Skeletal muscle cell (primary cell): ENCODE measurements around the gene SYT4.
"Not testable (repeated sequence)": the region's sequence is repeated elsewhere in the genome, so short reads cannot be mapped to it uniquely, and the experiment has no call there.

ENCODE experiments used
- DNase-seq: peaks from one replicate; pipeline ENCODE4 v3.0.0-alpha.2; 2010; ENCODE audit warnings: low read depth
- H3K4me3 ChIP-seq: 2 replicates; pipeline ENCODE4 v1.5.1; 2011; ENCODE audit warnings: low read depth, mild to moderate bottlenecking, control low read depth, low read length, moderate library complexity

The SYT4 gene, protein sequence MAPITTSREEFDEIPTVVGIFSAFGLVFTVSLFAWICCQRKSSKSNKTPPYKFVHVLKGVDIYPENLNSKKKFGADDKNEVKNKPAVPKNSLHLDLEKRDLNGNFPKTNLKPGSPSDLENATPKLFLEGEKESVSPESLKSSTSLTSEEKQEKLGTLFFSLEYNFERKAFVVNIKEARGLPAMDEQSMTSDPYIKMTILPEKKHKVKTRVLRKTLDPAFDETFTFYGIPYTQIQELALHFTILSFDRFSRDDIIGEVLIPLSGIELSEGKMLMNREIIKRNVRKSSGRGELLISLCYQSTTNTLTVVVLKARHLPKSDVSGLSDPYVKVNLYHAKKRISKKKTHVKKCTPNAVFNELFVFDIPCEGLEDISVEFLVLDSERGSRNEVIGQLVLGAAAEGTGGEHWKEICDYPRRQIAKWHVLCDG

DNA sequence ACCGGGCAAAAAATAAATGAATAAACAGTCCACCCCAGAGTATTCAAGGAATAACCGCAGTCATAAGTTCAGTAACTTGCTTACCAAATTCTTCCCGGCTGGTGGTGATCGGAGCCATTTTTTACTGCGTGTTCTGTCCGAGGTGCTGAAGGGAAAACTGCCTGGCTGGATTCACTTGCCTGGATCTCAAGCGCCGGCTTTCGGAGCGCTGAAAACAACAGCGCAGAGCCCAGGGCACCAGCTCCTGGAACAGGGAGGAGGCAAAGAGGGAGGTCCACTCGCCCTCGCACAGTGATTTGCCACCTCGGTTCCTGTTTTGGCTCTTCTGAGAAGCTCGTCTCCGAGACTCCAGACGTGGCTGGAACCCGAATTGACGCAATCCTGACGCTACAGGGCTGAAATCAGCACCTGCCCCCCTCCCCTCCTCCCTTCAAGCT, at the start of gene SYT4:
SYT4 (minus strand) TSS at position 327 of the 437 bp plus-strand sequence; CDS start at position 118, 209 bp downstream.
- H3K4me3 ChIP-seq, result no peak within 1 kb of the TSS
- DNase-seq, result peak; percentile 22

DNA sequence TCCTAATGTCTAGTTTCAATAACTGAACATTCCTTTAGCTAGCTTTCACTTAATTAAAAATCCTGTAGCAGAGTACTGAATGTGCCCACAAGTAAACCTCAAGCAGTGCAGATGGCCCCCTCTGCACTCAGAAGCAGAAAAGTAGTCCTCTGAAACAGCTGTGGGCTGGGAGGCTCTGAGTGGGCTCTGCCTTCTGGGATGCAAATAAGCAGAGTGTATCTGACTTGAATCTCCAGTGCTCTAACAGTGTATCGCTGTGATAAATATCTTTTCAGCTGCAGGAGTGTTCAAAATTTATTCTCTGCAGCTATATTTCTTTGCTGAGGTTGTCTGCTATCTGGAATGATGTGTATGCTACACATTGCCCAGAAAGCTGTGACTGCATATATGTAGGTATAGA, 44.8 kb upstream of the SYT4 start:
- no peak for DNase-seq
- no peak overlapping the region for H3K4me3 ChIP-seq

DNA sequence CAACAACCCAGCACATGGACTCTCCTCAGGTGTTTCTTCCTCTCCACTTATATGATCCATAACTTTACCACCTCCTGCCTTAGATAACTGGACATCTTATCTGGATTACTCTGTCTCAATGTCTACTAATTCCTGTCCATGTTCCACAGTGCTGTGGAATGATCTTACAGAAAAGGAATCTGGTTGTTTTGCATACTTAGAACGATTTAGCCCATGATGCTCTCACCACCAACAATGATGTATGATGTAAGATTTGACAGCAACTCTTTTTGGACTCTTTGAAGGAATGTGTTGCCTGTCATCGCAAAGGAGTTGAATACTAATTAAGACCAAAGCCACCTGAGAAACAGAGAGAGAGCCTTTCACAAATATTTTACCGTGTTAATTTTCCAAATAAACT, 37.7 kb upstream of the SYT4 start:
- no peak for DNase-seq
- no peak overlapping the region for H3K4me3 ChIP-seq

DNA sequence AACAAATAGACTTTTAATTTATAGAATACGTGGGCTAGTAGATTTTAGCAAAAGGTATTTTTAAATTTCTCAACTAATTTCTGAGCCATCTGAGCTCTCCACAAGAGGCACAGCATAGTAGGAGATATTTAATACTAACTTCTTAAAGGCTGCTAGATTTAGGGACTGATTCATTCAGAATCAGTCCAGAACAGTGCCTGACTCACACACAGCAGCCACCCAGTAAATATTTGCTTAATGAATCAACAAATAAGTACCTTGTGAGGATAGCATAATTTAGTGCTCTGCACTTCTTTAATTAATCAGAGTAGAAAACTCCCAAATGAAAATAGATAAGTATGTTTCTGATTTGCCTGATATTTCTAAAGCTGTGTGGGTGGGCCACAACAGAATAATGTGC, 35.6 kb upstream of the SYT4 start:
- H3K4me3 ChIP-seq, result no peak overlapping the region
- no peak for DNase-seq

DNA sequence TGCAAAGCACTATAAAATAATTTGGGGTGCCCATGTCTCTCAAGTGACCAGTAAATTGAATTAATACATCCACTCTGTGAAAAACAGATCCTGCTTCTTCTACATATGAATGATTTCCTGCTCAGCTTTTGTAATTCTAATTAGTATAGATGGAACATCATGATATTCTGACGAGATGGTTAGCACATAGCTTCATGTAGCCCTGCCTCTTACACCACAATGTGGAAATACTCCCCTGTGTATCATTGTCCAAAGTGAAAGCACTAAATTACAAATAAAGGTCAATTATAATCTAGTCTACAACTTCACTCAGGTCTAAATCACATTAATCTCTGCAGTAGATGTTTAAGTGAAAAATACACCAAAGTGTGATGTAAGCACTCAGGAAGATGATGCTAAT, 32.9 kb upstream of the SYT4 start:
- no peak overlapping the region for H3K4me3 ChIP-seq
- no peak for DNase-seq

DNA sequence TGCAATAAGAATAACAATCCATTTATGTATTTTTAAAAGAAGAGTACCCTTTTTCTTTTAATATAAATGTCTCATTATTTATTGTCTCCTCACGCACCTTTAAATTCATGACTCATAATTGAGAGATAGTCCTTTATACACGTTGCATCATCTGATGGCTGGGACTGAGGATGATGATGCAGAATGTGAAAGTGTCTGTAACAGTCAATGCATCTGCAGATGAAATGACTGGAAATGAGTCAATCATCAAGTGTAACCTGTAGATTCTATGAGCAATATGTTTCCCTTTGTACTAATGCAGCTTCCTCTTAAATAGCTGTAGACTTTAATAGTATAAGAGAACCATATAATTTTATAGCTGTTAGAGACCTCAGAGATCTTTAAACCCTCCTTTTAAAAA, 26.1 kb upstream of the SYT4 start:
- peak; percentile 60 for DNase-seq
- no peak overlapping the region for H3K4me3 ChIP-seq

DNA sequence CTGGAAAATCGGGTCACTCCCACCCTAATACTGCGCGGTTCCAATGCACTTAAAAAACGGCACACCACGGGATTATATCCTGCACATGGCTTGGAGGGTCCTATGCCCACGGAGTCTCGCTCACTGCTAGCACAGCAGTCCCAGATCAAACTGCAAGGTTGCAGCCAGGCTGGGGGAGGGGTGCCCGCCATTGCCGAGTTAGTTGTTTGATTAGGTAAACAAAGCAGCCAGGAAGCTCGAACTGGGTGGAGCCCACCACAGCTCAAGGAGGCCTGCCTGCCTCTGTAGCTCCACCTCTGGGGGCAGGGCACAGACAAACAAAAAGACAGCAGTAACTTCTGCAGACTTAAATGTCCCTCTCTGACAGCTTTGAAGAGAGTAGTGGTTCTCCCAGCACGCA, 8.9 kb upstream of the SYT4 start:
- DNase-seq, result not testable (repeated sequence)

DNA sequence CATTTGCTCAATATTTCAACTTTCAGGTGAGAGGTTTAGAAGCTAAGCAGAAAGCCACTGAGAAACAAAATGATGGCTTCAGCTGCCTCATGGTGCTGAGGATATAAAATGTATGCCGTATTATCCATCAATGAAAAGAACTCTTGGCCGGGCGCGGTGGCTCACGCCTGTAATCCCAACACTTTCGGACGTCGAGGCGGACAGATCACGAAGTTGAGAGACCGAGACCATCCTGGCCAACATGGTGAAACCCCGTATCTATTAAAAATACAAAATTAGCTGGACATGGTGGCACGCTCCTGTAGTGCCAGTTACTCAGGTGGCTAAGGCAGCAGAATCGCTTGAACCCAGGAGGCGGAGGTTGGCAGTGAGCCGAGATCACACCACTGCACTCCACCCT, 6.0 kb upstream of the SYT4 start:
- DNase-seq, result no peak

More for the DNA sequence above, 8.9 kb upstream of the SYT4 start:
- not testable (repeated sequence) for H3K4me3 ChIP-seq

DNA sequence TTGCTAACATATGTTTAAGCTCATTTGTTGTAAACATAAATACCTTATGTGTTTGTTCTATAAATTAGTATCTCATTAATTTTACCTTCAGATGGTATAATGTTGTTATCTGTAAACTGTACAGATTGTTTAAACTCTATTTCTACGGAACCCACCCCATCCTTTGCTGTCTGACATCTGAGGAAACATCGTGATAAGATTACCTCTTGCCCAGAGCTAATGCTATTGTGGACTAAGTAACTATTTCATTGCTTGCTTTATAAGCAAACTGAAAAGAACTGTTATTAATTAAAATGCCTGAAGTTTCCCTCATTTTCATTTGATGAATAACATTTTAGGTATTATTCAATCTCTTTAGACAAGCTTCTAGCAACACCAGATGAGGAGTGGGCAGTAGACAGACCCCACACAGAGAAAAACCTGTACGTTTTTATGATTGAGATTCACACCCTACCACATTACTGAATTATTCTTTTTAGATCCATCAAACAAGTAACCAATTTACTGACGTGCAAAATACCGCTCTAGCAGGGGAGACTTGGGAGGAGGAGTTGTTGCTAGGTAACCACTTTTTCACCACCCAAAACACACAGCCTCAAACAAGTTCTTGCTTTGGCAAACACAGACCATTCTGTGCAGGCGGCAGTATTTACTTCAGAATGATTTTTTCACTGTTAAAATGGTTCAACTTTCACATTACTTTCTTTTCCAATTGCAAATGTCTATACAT, 1.9 kb upstream of the SYT4 start:
- H3K4me3 ChIP-seq, result no peak overlapping the region
- DNase-seq, result peak; percentile 6

More for the DNA sequence above, 6.0 kb upstream of the SYT4 start:
- H3K4me3 ChIP-seq, result no peak overlapping the region

DNA sequence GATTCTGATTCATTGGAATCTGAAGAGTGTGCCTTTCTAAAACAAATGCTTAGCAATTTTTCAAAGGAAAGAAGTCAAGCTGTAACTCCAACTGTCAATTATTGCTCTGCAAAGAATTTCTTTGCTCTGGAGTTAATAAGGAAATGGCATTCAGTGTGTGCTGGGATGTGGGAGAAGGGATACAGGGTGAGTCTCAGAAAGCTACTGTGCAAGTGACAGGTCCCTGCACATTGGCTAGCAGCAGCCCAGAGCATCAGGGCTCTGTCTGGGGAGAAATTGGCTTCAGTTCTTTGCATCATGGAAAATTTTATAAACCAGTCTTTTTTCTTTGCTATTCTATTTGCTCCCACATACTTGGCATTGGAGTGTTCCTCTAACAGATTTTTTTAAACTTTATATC, 1.1 kb upstream of the SYT4 start:
- H3K4me3 ChIP-seq, result no peak overlapping the region
- no peak for DNase-seq

DNA sequence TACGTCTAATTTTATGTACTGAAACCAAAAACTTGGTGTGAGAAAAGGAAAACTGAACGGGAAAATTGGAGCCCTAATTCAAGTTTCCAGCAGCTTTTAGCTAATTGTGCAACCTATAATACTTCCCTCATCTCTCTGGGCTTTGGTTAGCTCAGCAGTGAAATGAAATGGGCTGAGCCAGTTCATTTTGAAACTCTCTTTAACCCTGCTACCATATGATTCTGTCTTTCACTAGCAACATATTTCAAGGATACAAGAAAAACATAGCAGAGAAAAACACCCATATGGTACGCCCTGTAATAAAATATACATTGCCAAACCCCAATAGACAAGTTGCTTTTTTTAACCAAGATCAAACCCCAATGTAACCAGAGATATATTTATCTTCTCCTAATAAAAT, 799 bp downstream of the SYT4 start:
- no peak overlapping the region for H3K4me3 ChIP-seq
- DNase-seq, result no peak

DNA sequence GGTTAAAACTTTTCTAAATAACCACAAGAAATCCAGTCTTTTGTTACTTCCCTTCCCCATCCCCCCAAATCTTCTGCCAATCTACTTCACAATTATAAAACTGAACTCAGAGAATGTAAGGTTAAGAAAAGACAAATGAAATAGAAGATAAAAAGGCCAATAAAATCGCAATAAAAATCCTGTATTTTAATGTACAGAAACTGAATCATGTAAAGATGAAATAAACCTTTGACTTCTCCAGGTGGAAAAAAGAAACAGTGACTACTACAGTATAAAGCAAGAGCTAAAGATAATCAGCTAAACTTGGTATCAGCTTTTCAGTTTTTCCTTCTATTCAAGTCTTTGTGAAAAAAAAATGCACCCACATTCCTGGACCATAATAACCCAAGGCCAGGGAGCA, 1.7 kb downstream of the SYT4 start:
- no peak overlapping the region for H3K4me3 ChIP-seq
- no peak for DNase-seq

DNA sequence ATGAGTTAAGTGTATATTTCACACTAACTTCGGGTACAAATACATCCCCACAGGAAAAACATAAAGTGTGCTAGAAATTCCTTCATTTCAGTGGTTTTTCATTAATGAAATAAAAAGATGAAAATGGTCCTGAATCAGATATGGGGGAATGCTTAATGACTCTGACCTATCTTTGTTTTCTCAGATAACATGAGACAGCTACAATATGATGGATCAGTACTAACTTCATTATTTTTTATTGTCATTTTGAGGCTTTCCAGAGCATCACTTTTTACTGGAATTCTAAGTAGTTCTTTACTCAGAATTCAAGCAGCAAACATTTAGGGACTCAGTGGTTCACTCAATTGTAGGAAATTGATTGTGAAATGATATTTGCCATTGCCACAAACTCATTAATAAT, 2.8 kb downstream of the SYT4 start:
- no peak for DNase-seq
- no peak overlapping the region for H3K4me3 ChIP-seq

DNA sequence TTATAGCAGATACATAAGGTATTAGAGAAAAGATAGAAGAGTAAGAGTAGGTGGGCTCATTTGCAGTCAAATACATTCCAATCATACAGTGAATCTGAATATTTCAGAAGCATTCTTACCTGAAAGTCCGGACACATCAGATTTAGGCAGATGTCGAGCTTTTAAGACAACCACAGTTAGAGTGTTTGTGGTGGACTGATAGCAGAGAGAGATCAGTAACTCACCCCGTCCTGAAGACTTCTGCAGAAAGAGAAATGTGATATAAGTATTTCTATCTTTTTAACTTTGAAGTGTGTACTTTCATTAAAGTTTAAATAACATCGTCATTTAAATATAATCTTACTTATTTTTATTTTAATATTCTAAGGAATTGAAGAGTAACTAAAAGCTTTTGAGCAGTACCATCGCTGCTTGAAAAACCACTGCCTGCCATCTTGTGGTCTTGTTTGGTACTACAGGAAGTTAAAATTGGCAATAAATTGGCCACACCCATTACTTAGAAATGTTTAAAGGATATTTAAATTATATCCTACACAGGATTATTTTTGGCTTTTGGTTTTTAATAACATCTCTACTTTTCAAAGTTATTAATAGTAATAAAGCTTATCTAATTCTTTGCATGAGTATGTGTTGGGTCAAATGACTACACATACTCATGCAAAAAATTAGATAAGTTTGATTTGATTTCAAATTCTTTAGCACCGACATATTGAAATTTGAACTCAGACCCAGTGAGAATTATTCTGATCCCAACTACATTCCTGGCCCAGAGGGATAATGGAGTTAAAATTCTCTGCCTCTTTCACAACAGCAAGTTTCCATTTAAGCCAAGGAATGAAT, 5.5 kb downstream of the SYT4 start:
- DNase-seq, result peak; percentile 9
- no peak overlapping the region for H3K4me3 ChIP-seq

DNA sequence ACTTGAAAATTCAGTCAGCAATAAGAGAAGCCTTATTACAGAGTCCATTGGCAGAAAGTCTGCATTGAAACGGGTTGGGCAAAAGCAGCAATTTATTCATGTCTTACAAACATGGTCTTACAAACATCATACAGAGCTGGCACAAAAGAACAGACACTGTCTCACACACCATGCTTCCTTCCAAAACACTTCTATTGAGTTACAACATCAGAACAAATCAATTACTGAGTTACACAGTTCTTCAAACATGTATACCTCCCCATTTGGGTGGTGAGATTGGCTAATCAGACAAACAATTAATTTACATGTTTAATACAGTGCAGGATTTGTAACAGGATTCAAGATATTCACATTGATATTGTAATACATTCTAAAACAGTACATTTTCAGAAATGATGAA, 9.5 kb downstream of the SYT4 start:
- H3K4me3 ChIP-seq, result no peak overlapping the region
- no peak for DNase-seq

DNA sequence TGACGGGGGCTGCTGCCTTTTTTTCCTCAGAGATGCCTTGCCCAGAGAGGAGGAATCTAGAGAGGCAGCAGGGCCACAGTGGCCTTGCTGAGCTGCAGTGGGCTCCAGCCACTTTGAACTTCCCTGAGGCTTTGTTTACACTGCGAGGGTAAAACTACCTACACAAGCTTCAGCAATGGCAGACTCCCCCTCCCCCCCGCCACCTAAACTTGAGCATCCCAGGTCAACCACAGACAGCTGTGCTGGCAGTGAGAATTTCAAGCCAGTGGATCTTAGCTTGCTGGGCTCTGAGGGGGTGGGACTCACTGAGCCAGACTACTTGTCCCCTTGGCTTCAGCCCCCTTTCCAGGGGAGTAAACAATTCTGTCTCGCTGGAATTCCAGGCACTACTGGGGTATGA, 11.8 kb downstream of the SYT4 start:
- H3K4me3 ChIP-seq, result no peak overlapping the region
- DNase-seq, result no peak

DNA sequence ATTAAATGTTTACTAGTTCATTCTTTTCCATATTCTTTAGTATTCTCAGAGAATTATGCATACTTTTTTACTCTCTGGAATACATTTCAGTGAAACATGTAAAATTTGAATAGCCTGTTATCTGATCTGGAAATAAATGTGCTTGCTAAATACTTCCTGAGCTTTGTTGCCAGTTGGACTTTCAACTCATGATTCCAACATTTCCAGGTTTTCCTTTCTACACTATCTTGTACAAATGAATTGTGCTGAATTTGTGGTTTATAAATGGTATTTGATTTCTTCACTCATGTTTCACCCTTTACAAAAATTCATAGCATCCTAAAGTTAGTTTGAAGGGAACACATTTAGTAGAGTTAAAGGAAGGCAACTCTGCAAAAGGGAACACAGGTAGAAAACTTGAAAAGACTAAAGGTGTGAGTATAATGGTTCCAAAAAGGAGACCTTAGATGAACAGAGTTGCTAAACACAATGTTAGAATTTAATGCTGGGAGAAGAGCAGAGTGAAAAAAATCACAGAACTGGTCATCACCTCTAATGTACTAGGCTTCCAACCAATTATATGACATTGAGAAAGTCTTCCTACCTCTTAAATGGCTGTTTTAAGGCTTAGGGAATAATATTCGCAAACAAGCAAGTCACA, 28.6 kb downstream of the SYT4 start:
- H3K4me3 ChIP-seq, result no peak overlapping the region
- no peak for DNase-seq

DNA sequence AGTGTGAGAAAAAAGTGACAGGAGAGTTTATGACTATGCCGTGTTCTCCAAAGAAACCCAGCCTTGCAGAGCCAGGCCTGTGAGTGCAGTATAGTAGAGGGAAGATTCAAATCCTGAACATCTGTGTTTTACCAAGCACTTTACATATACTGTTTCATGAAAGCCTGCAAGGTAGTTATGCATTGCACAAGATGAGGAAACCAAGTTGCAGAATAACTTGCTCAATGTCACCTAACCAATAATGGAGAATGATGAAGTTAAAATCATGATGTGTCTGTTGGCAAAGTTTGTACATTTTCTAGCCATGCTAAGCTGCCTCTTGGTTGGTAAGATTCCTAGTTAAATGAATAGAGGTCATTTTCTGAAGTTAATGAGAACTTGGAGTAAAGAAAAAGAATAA, 29.3 kb downstream of the SYT4 start:
- no peak for DNase-seq
- no peak overlapping the region for H3K4me3 ChIP-seq

DNA sequence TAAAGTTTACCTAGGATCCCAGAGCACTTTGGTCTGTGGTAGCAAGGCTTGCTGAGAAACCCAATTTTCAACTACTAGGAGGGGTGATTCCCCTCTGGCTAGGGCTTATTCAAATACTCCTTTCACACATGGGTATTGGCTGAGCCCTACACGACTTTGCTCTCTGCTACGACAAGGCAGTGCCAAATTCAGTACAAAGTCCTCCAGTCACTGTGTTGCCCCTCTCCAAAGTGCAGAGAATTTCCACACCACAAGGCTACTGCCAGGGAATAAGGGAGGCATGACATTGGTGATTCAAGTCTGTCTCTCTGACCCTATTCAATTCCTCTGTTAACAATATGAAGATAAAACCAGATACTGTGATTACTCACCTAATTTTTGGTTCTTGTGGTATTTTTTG, 38.9 kb downstream of the SYT4 start:
- no peak overlapping the region for H3K4me3 ChIP-seq
- DNase-seq, result no peak

DNA sequence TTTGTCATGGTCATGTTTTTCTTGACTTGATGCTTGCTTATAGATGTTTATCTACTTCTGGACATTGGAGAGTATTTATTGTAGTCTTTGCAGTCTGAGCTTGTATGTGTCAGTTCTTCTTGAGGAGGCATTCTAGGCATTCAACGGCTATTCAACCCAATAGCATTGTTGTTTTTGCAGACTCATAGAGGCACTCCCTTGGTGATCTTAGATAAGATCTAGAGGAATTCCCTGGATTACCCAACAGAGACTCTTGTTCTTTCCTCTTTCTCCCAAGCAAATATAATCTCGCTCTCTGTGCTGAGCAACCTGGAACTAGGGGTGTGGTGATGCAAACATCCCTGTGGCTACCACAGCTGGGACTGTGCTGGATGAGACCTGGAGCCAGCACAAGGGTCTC, 40.4 kb downstream of the SYT4 start:
- H3K4me3 ChIP-seq, result no peak overlapping the region
- no peak for DNase-seq
